ENCODE data around the gene PSG6.

- TF ChIP-seq CTCF (IDR thresholded peaks at IDR 0.05) = peak in 1 of 6 experiments; percentile 15
- no peak for TF ChIP-seq POLR2A (IDR thresholded peaks at IDR 0.05)
Measured at GRCh38 chr19:42942187-42942789, 24.6 kb upstream of the PSG6 start.

Measured in thyroid gland (tissue), 4 donors.